WI38 (cell line): ENCODE results near the gene KIDINS220.

Experiments used
- H3K4me3 ChIP-seq: 2 replicates; pipeline ENCODE4 v1.5.1; 2011; ENCODE audit warnings: low read depth, mild to moderate bottlenecking, control low read depth, low read length
- TF ChIP-seq, protein P1 (sequence below): IDR thresholded peaks from 2 replicates; pipeline ENCODE4 v1.5.1; 2012; ENCODE audit warnings: low read depth, mild to moderate bottlenecking, control low read depth, low read length

The KIDINS220 gene

DNA sequence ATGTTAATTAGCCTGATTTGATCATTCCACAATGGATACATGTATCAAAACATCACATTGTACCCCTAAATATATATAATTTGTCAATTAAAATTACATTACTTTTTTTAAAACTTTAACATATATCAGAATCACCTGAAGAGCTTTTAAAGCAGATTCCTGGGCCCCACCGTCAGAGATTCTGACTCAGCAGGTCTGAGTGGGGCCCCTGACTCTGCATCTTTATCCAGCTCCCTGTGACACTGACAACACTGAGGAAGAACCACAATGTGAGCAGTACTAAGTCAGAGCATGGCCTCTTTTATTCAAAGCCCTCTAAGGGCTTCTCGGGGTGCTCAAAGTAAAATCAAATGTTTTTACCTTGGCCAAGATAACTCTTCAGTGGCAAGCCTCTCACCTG lies 9.7 kb downstream of the KIDINS220 start:
- TF ChIP-seq, protein P1, sequence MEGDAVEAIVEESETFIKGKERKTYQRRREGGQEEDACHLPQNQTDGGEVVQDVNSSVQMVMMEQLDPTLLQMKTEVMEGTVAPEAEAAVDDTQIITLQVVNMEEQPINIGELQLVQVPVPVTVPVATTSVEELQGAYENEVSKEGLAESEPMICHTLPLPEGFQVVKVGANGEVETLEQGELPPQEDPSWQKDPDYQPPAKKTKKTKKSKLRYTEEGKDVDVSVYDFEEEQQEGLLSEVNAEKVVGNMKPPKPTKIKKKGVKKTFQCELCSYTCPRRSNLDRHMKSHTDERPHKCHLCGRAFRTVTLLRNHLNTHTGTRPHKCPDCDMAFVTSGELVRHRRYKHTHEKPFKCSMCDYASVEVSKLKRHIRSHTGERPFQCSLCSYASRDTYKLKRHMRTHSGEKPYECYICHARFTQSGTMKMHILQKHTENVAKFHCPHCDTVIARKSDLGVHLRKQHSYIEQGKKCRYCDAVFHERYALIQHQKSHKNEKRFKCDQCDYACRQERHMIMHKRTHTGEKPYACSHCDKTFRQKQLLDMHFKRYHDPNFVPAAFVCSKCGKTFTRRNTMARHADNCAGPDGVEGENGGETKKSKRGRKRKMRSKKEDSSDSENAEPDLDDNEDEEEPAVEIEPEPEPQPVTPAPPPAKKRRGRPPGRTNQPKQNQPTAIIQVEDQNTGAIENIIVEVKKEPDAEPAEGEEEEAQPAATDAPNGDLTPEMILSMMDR = no peak
- no peak overlapping the region for H3K4me3 ChIP-seq

DNA sequence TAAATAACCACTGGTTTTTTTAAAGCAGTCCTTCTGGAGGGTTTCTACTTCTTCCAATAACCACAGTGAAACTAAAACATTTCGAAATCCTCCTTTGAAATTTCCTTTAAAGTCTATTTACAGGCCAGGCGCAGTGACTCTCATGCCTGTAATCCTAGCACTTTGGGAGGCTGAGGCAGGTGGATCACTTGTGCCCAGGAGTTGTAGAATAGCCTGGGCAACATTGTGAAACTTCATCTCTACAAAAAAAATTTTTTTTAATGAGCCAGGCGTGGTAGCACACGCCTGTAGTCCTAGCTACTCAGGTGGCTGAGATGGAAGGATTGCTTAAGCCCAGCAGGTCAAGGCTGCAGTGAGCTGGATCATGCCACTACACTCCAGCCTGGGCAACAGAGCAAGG lies 15.2 kb downstream of the KIDINS220 start:
- TF ChIP-seq, protein P1 = no peak
- no peak overlapping the region for H3K4me3 ChIP-seq

DNA sequence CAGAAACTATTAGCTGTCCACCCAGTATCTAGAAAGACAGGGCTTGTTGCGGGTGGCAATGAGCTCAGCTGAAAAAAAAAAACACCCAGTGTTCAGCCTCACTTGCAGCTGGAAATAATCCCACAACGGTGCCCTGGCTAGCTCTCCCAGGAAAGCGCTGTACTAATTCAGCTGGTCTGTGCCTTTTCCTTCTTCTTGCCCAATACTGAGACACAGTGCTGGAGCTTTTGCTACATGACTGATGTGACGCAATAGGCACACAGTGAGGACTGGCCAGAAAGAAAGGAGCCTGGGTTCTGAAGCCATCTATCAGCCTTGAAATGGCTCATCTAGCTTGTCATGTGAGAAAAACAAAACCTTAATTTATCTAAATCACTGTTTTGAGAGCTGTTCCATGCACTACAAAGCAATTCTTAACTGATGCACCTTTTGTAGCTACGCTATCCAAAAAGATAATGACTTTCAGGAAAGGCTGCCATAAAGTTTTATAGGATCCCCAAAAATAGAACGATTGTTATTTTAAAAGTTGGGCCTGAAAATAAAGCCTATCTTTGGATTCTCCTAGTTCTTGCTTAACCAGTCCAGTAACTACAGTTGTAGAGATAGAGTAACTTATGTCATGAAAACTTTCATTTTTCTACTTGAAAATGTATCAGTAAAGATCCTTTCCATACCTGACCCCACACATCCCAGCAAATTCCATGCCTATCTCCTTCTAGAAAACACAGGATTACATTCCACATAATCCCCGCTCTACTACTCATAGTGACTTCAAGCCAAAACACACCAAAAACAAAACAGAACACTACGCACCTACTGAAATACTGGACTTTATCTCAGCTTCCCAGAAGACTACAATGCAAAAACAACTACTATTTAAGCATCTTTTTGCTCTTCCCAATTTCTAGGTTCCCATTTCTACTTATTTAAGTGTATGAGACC lies 15.9 kb downstream of the KIDINS220 start:
- TF ChIP-seq, protein P1 = no peak
- H3K4me3 ChIP-seq = no peak overlapping the region

DNA sequence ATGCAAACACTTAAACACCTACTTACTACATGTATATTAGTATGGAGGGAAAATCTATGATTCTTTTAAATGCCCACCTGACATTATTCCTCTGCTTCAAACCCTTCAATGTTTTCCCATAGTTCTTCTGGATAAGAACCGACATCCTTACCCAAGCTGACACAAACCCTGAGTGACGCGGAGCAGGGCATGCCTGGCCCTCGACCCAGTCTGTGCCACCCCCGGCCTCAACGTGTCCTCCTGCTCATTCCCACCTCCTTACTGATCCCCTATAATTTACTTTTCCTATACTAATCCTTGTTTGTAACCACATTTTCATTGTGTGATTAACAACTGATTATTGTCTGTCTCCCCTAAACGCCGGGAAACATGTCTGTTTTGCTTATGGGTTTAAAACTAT lies 17.5 kb downstream of the KIDINS220 start:
- no peak overlapping the region for H3K4me3 ChIP-seq
- TF ChIP-seq, protein P1 = no peak

DNA sequence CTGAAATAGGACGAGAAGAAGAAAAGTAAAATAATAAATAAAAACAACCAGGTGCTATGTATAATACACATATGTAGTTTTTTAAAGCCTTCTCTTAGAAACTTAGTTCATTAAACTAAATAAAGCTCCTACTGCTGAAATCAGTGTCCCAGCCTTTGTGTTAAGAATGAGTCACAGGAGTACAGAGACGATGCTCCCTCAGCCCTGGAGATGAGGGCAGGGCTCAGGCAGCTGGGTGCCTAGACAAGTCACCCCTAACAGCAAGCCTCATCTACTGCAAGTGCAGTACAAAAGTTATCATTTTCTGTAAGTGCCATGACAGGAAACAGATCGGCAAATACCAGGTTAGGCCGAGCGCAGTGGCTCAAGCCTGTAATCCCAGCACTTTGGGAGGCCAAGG lies 18.2 kb downstream of the KIDINS220 start:
- H3K4me3 ChIP-seq = no peak overlapping the region
- TF ChIP-seq, protein P1 = no peak

DNA sequence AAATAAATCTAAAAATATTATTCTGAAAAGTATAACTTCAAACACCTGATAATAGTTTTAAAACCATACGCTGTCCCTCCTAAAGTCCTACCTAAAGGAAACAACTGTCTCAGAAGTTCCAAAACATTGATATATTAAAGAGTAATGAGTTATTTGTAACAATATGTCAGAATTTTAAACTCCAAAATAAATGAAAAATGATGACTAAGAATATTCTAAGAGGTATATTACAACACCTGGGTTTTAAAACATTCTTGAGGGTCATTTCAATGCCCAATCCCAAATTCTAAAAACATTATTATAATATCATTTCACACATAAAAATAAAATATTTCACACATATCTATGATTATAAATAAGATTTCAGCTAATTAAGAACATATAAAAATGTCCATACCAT lies 20.2 kb downstream of the KIDINS220 start:
- no peak overlapping the region for H3K4me3 ChIP-seq
- TF ChIP-seq, protein P1 = no peak
